ENCODE measurements around the gene RPS14. TPM values are rescaled to one million over a fixed set of nuclear protein-coding genes. Genes with fewer than 3 reads are reported as not detected.

Gene RPS14
- total RNA-seq, result 2,586 to 2,705 TPM (median 2,627 TPM) in 3 replicates

DNA sequence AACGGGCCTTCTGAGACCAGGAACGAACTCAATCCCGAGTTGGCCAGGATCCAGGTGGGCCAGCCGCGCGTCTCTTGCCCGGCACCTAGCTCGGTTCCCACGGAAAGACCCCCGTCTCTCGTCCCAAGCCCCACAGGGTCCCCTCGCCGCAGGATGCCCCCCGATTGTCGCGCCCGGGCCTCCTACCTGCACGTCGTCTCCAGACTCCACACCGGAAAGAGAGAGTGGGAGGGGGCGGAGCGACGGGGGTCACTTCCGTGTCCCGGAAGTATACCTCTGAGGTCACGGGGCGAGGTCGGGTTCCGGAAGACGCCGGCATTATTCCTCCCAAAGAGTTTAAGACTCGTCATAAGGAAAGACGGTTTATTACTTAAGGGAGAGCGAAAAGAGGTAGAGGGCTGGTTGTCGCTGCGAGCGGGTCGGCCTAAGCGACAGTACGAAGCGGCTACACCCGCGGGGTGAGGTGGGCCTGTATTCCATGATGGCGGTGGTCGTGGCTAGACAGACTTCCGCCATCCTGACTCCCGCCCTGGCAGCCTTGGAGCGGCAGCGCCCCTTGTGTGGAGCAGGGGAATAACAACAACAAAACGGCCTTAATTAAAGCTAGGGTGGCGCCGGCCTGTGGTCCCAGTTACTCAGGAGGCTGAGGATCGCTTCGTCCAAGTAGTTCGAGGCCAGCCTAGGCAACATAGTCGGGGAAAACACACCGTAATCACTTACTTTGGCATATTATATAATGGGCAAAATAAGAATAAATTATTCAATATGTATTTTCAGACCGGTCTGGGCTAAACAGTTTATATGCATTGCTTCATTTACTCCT is at the start of gene RPS14:
Gene RPS14, minus strand, starts transcription at position 223 of the 823 bp plus-strand sequence. CDS start 2,006 bp downstream, outside the sequence.
- peaks cover 15% of the 10 kb centered on the region for H3K4me1 Mint-ChIP-seq
- peaks cover 27% of the 10 kb centered on the region for H3K36me3 Mint-ChIP-seq
- H3K4me3 Mint-ChIP-seq, result peak within 1 kb of the TSS; percentile 99
- H3K9me3 Mint-ChIP-seq, result peaks cover 4% of the 10 kb centered on the region
- DNase-seq (ENCODE audit: low spot score in 2 of 2, unreplicated experiment in 2 of 2), result peak; percentile 77 to 88
- TF ChIP-seq, protein P1, sequence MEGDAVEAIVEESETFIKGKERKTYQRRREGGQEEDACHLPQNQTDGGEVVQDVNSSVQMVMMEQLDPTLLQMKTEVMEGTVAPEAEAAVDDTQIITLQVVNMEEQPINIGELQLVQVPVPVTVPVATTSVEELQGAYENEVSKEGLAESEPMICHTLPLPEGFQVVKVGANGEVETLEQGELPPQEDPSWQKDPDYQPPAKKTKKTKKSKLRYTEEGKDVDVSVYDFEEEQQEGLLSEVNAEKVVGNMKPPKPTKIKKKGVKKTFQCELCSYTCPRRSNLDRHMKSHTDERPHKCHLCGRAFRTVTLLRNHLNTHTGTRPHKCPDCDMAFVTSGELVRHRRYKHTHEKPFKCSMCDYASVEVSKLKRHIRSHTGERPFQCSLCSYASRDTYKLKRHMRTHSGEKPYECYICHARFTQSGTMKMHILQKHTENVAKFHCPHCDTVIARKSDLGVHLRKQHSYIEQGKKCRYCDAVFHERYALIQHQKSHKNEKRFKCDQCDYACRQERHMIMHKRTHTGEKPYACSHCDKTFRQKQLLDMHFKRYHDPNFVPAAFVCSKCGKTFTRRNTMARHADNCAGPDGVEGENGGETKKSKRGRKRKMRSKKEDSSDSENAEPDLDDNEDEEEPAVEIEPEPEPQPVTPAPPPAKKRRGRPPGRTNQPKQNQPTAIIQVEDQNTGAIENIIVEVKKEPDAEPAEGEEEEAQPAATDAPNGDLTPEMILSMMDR (IDR thresholded peaks at IDR 0.05; ENCODE audit: unreplicated experiment), result peak; percentile 91
- H3K27ac Mint-ChIP-seq, result peak within 1 kb of the TSS; percentile 100
- H3K27me3 Mint-ChIP-seq (ENCODE audit: low read depth), result no peaks in the 10 kb centered on the region

DNA sequence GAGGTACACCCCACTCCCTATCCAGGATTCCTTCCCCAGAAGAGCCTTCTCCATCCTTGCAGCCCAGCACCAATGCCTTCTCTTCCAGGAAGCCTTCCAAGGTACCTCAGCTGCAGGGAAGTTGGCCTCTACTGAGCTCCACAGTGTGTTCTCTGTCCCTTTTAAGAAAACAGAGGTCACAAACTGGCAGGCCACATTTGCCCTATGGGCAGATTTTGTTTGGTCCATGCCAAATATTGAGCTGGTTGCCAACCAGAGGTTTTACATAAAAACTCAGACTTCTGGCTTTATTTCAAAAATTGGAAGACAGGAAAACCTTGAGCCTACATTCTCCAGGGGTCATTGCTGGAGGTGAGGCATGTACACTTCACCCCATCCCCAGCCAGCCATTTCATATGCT is 49.4 kb upstream of the RPS14 start:
- H3K9me3 Mint-ChIP-seq, result no peaks in the 10 kb centered on the region
- DNase-seq (ENCODE audit: low spot score in 2 of 2, unreplicated experiment in 2 of 2), result no peak
- peaks cover 5% of the 10 kb centered on the region for H3K36me3 Mint-ChIP-seq
- H3K27me3 Mint-ChIP-seq (ENCODE audit: low read depth), result no peaks in the 10 kb centered on the region
- H3K27ac Mint-ChIP-seq, result no peak overlapping the region
- no peak overlapping the region for H3K4me3 Mint-ChIP-seq
- peaks cover 56% of the 10 kb centered on the region for H3K4me1 Mint-ChIP-seq
- TF ChIP-seq, protein P1 (IDR thresholded peaks at IDR 0.05; ENCODE audit: unreplicated experiment), result no peak

DNA sequence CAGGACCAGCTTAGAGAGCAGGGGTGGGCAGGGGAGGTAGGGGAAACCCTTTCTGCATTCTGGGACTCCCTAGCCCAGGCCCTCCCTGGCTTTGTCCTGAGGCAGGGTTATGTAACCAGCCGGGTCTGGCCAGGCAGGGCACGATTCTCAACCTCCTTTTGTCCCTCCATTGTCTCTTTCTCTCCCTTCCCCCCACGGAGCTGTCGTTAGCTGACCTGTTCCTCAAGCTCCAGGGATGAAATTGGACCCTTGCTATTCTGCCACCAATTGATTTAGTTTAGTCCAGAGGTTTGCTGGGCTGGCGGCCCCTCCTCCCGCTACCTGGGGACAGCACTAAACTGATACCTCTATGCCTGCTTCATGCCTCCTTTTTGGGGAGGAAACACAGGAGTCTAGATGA is 49.0 kb upstream of the RPS14 start:
- Mint-ChIP-seq H3K27ac (peak overlapping the region; percentile 81), H3K36me3 (peaks cover 5% of the 10 kb centered on the region), H3K4me3 (no peak overlapping the region), H3K9me3 (no peaks in the 10 kb centered on the region), H3K4me1 (peaks cover 53% of the 10 kb centered on the region), H3K27me3 (ENCODE audit: low read depth) (no peaks in the 10 kb centered on the region)
- TF ChIP-seq, protein P1 (IDR thresholded peaks at IDR 0.05; ENCODE audit: unreplicated experiment), result no peak
- DNase-seq (ENCODE audit: low spot score in 2 of 2, unreplicated experiment in 2 of 2), result no peak

DNA sequence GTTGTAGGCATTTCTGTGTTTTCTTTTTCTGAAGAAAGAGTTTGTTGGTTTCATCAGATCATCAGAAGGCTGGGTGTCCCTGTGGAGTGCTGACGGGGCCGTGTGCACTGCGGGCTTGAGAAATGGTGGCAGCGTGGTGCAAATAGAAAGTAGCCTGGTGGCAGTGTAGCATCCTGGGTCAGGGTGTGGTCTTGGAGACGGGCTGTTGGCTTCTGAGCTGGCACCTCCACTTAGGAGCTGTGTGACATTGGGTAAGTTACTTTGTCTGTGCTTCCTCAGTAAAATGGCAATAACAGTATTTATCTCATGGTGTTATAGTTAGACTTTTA is 48.4 kb upstream of the RPS14 start:
- TF ChIP-seq, protein P1 (IDR thresholded peaks at IDR 0.05; ENCODE audit: unreplicated experiment), result no peak
- Mint-ChIP-seq H3K27me3 (ENCODE audit: low read depth) (no peaks in the 10 kb centered on the region), H3K4me1 (peaks cover 51% of the 10 kb centered on the region), H3K4me3 (no peak overlapping the region), H3K36me3 (peaks cover 5% of the 10 kb centered on the region), H3K27ac (peak overlapping the region; percentile 81), H3K9me3 (no peaks in the 10 kb centered on the region)
- DNase-seq (ENCODE audit: low spot score in 2 of 2, unreplicated experiment in 2 of 2), result no peak

DNA sequence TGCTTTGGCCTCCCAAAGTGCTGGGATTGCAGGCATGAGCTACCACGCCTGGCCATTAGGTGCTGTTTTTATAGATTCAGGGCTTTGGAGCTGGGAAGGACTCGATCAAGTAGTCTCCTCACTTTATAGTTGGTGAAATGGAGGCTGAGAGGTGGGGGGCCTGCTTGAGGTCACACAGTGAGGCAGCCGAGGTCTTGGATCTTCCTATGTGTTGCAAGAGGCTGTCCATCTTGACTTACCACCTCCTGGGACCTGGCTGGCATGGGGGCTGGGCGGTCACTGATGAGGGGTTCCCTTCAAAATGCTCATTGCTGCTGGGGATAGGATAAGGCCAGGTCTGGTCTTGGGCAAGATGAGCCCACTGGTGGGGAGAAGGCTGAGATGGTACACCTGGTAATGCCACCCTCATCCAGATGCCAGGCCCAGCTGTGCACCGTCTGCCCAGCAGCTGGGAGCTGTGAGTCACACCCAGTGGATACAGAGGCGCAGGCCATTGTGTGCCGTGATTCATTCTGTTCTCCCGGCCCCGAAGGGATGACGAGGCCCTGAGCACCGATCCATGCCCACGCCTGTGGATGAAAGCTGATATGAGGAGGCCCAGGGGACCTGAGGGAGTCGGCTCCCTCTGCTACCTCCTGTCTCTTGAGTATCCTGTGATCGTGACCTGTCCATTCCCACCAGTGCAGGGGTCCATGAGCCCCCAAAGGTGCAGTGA is 47.9 kb upstream of the RPS14 start:
- no peaks in the 10 kb centered on the region for H3K9me3 Mint-ChIP-seq
- H3K4me1 Mint-ChIP-seq, result peaks cover 55% of the 10 kb centered on the region
- peaks cover 5% of the 10 kb centered on the region for H3K36me3 Mint-ChIP-seq
- H3K27me3 Mint-ChIP-seq (ENCODE audit: low read depth), result no peaks in the 10 kb centered on the region
- H3K4me3 Mint-ChIP-seq, result no peak overlapping the region
- TF ChIP-seq, protein P1 (IDR thresholded peaks at IDR 0.05; ENCODE audit: unreplicated experiment), result no peak
- H3K27ac Mint-ChIP-seq, result peak overlapping the region; percentile 81
- DNase-seq (ENCODE audit: low spot score in 2 of 2, unreplicated experiment in 2 of 2), result no peak

Data from mesothelial cell of epicardium (in vitro differentiated cells).